ENCODE results near the gene STX7.

DNA sequence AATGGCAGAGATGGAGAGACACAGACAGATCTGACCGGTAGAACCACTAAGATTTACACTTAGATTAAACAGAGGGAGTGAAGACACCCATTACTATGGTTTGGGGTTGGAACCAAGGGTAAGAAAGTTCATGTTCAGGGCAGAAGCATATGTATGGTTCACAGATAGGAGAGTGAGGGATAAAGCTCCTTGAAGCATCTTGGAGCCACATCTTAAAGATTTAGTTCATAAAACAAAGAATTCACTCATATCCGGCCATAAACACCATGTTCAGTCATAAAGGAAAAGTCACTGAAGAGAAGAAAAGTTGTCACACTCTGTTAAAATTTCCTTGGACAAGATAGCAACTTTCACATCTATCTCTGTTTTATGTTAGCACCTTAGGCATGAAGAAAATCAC, 18.0 kb downstream of the STX7 start:
- TF ChIP-seq, protein P1, sequence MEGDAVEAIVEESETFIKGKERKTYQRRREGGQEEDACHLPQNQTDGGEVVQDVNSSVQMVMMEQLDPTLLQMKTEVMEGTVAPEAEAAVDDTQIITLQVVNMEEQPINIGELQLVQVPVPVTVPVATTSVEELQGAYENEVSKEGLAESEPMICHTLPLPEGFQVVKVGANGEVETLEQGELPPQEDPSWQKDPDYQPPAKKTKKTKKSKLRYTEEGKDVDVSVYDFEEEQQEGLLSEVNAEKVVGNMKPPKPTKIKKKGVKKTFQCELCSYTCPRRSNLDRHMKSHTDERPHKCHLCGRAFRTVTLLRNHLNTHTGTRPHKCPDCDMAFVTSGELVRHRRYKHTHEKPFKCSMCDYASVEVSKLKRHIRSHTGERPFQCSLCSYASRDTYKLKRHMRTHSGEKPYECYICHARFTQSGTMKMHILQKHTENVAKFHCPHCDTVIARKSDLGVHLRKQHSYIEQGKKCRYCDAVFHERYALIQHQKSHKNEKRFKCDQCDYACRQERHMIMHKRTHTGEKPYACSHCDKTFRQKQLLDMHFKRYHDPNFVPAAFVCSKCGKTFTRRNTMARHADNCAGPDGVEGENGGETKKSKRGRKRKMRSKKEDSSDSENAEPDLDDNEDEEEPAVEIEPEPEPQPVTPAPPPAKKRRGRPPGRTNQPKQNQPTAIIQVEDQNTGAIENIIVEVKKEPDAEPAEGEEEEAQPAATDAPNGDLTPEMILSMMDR (IDR thresholded peaks at IDR 0.05) = no peak
- TF ChIP-seq POLR2A (IDR thresholded peaks at IDR 0.05) (no peak), POLR2AphosphoS5 (IDR thresholded peaks at IDR 0.05) (no peak)

Measured in breast epithelium (tissue), 3 donors.